ENCODE measurements around the gene OVOL3.

- no peak for TF ChIP-seq POLR2A (IDR thresholded peaks at IDR 0.05)
- TF ChIP-seq CTCF (IDR thresholded peaks at IDR 0.05), result no peak
- TF ChIP-seq POLR2AphosphoS5 (IDR thresholded peaks at IDR 0.05), result no peak
Observed at GRCh38 chr19:36081894-36082293, 29.0 kb upstream of the OVOL3 start.

Data from sigmoid colon (tissue), 4 donors.